Adrenal gland (tissue), 12 donors: ENCODE data around the gene SFMBT1. TPM values are rescaled to one million over a fixed set of nuclear protein-coding genes. Genes with fewer than 3 reads are reported as not detected.

Experiments used
- DNase-seq, 7 donors: peaks; one replicate each; pipeline ENCODE4 v3.0.0-alpha.2; 2019 to 2020
- H3K27ac ChIP-seq, 5 donors: fragments of 200-600 bp; sonication (generic) in 4 of 5; 1 replicate in 3 of 5; 2 replicates in 2 of 5; pipeline versions ENCODE4 v1.5.1 to v1.8.0; 2016 to 2020; ENCODE audit warnings: mild to moderate bottlenecking in 1 of 5
- H3K27me3 ChIP-seq: fragments of 200-600 bp; 2 replicates; pipeline ENCODE4 v1.8.0; 2021
- H3K36me3 ChIP-seq, 2 donors: fragments of 200-600 bp; replicated peaks in 1 of 2; 1 replicate in 1 of 2; 2 replicates in 1 of 2; pipeline versions ENCODE4 v1.5.1 to v1.8.0; 2018 to 2022
- H3K4me1 ChIP-seq, 2 donors: fragments of 200-600 bp; replicated peaks in 1 of 2; 1 replicate in 1 of 2; 2 replicates in 1 of 2; pipeline versions ENCODE4 v1.5.1 to v1.8.0; 2018 to 2021
- H3K4me3 ChIP-seq, 4 donors: fragments of 200-600 bp; sonication (generic) in 3 of 4; one replicate each; pipeline ENCODE4 v1.5.1; 2016 to 2018
- H3K9me3 ChIP-seq, 3 donors: fragments of 200-600 bp; sonication (generic) in 1 of 3; replicated peaks in 1 of 3; 1 replicate in 2 of 3; 2 replicates in 1 of 3; pipeline versions ENCODE4 v1.5.1 to v1.8.0; 2016 to 2021
- POLR2A ChIP-seq, 2 donors: fragments of 450-650 bp; IDR thresholded peaks; one replicate each; pipeline ENCODE4 v1.6.1; 2017; ENCODE audit warnings: antibody characterized with exemption in 2 of 2, mild to moderate bottlenecking in 2 of 2, moderate library complexity in 1 of 2
- WGBS, 4 donors: extraction: QIAGEN DNeasy Blood & Tissue Kit in 2 of 4; methylation state at CpG; one replicate each; pipeline versions ENCODE4 v1.1.5 to v1.1.7; 2013 to 2017; 5-methylcytosine and 5-hydroxymethylcytosine counted together
- intact Hi-C, 2 donors: fragments of 100-400 bp; cut with DNase I; formaldehyde crosslinking; loops; one replicate each; pipeline versions ENCODE4 v1.14.1 to v1.15.0; 2022 to 2023
- polyA plus RNA-seq, 3 donors: library from polyadenylated mRNA; stranded (reverse); fragments of 200-250 nt in 2 of 3; fragments of 350-450 nt in 1 of 3; fragmentation: Illumina TruSeq in 1 of 3; extraction: RNeasy Lipid Tissue Mini Kit (QIAGEN cat#74804) in 1 of 3; gene quantifications; one replicate each; pipeline ENCODE4 v1.2.3, GENCODE V29; 2013 to 2014
- total RNA-seq, 9 donors: library from RNA; depleted of rRNA in 4 of 9; stranded (reverse); fragments of >200 nt in 4 of 9; fragments of 120-200 nt in 1 of 9; fragmentation: NEBNext Ultra II Directional in 1 of 9; extraction: Animal tissue kit (Norgen Biotek cat#: 25700) in 1 of 9; gene quantifications; one replicate each; pipeline versions ENCODE4 v1.1.0 to v1.2.4, GENCODE V29; 2013 to 2023
- TF ChIP-seq, protein P1 (sequence below), 6 experiments: fragments of 450-650 bp in 4 of 6; fragments of 200-600 bp in 2 of 6; sonication (generic) in 1 of 6; IDR thresholded peaks; 1 replicate in 5 of 6; 2 replicates in 1 of 6; pipeline versions ENCODE4 v1.5.1 to v1.8.0; 2016 to 2021; ENCODE audit warnings: antibody characterized with exemption in 6 of 6, mild to moderate bottlenecking in 2 of 6, moderate library complexity in 1 of 6
- donor health status: healthy with polysubstance abuse.
- donor health status: Bipolar disorder and iron deficiency.
- donor health status: DM: yes; HTN: yes; CAD: no.
- donor health status: DM: no; HTN: no; CAD: no.
- donor health status: DM: no; HTN: no; CAD: no.
- donor health status: DM: yes; HTN: yes; CAD: no.

The SFMBT1 gene
- total and polyA plus RNA-seq, 12 donors, result 2.1 to 14.8 (median 8.3) TPM

DNA sequence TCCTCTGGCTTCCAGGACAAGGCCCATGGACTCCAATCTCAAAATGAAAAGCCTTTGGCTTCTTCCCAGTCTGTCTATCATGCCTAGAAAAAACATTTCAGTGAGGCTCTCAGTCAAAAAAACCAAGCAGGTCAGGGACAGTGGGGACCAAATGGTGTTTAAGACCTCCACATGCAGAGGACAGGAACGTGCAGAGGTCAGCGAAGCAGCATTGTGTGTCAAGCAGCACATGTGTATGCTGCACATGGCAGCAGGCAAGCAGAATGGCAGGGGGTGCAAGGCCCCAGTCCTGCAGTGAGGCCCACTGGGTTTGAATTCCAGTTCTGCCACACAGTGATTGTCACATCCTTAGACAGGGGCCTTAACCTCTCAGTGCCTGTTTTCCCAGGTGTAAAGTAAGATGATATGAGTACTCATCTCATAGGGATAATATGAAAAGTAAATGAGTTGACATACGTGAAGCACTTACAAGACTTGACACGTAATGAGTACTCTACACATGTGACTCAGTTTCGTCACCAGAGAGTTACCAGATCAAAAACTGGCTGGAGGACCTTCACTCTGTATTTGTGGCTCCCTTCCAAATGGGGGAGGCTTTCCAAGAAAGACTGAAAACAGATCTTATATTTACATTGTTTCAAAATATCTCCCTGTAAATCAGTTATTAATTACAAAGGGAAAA is 159.7 kb downstream of the SFMBT1 start:
- intact Hi-C loops, result no loop called here

GRCh38 chr3:52882377-52882776 is 163.5 kb downstream of the SFMBT1 start:
- peak in 2 of 7 donors; percentile 3 for DNase-seq
- Histone ChIP-seq H3K4me1 (no peaks in the 10 kb centered on the region), H3K9me3 (no peaks in the 10 kb centered on the region), H3K27me3 (no peaks in the 10 kb centered on the region), H3K36me3 (no peaks in the 10 kb centered on the region), H3K4me3 (no peak overlapping the region), H3K27ac (no peak overlapping the region)
- intact Hi-C loops, result no loop called here
- TF ChIP-seq, protein P1, sequence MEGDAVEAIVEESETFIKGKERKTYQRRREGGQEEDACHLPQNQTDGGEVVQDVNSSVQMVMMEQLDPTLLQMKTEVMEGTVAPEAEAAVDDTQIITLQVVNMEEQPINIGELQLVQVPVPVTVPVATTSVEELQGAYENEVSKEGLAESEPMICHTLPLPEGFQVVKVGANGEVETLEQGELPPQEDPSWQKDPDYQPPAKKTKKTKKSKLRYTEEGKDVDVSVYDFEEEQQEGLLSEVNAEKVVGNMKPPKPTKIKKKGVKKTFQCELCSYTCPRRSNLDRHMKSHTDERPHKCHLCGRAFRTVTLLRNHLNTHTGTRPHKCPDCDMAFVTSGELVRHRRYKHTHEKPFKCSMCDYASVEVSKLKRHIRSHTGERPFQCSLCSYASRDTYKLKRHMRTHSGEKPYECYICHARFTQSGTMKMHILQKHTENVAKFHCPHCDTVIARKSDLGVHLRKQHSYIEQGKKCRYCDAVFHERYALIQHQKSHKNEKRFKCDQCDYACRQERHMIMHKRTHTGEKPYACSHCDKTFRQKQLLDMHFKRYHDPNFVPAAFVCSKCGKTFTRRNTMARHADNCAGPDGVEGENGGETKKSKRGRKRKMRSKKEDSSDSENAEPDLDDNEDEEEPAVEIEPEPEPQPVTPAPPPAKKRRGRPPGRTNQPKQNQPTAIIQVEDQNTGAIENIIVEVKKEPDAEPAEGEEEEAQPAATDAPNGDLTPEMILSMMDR (IDR thresholded peaks at IDR 0.05), result no peak
- no peak for TF ChIP-seq POLR2A (IDR thresholded peaks at IDR 0.05)
- 85 to 86% (median 86%) methylated on average over 4 of the region's 4 CpGs for WGBS, 4 donors

More for the DNA sequence above, 159.7 kb downstream of the SFMBT1 start:
- H3K36me3 ChIP-seq, result no peaks in the 10 kb centered on the region
- H3K9me3 ChIP-seq, result no peaks in the 10 kb centered on the region
- no peaks in the 10 kb centered on the region for H3K27me3 ChIP-seq
- WGBS, 4 donors, result 66 to 71% (median 67%) methylated on average over 5 of the region's 5 CpGs
- H3K4me3 ChIP-seq, result no peak overlapping the region
- DNase-seq, result peak in 1 of 7 donors; percentile 28
- H3K27ac ChIP-seq, result peak overlapping the region in 1 of 5 donors; percentile 40
- H3K4me1 ChIP-seq, result peaks cover 0 to 7% of the 10 kb centered on the region in 2 donors
- TF ChIP-seq, protein P1 (IDR thresholded peaks at IDR 0.05), result no peak
- no peak for TF ChIP-seq POLR2A (IDR thresholded peaks at IDR 0.05)

DNA sequence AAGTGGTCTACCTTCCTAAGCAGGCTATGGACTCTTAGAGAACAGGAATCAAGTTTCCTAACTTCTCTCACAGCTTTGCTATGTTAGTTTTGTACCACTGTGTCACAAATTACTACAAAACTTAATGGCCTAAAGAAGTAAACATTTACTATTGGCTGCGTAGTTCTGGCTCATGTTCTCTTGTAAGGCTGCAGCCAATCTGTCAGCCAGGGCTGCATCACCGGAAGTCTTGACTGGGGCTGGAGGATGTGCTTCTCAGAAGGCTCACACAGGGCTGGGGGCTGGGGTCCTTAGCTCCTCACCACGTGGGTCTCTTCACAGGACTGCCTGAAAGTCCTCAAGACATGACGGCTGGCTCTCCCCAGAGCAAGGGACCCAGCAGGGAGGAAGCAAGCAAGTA is 164.0 kb downstream of the SFMBT1 start:
- H3K4me3 ChIP-seq, result no peak overlapping the region
- peak in 2 of 7 donors; percentile 16 to 33 for DNase-seq
- WGBS, 4 donors, result 84 to 94% (median 92%) methylated on average over 4 of the region's 4 CpGs
- H3K36me3 ChIP-seq, result no peaks in the 10 kb centered on the region
- no peaks in the 10 kb centered on the region for H3K4me1 ChIP-seq
- H3K27ac ChIP-seq, result no peak overlapping the region
- H3K27me3 ChIP-seq, result no peaks in the 10 kb centered on the region
- TF ChIP-seq, protein P1 (IDR thresholded peaks at IDR 0.05), result no peak
- no peak for TF ChIP-seq POLR2A (IDR thresholded peaks at IDR 0.05)
- H3K9me3 ChIP-seq, result no peaks in the 10 kb centered on the region
- intact Hi-C loops, result no loop called here

DNA sequence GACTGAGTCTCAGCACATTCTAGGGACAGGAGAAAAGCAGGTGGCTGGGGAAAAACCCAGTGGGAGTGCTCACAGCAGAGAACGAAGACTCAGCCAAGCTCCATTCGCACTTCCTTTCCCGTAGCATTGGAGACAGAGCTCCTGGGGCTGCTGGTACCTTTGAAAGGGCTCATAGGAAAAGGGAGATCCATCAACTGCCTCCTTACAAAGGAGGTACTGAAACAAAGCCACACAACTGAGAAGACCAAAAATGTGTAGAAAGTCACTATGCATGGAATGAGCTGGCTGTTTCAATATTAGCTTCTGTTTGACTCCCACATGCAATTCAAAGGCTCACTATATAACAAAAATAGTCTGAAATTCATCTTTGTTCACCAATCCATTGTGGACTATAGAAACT is 165.4 kb downstream of the SFMBT1 start:
- no peak for DNase-seq
- 88 to 92% (median 89%) methylated on average over 3 of the region's 3 CpGs for WGBS, 4 donors

More for the DNA sequence above, 165.4 kb downstream of the SFMBT1 start:
- no peak overlapping the region for H3K27ac ChIP-seq
- H3K36me3 ChIP-seq, result no peaks in the 10 kb centered on the region
- TF ChIP-seq, protein P1 (IDR thresholded peaks at IDR 0.05), result no peak
- TF ChIP-seq POLR2A (IDR thresholded peaks at IDR 0.05), result no peak
- intact Hi-C loops, result no loop called here
- no peaks in the 10 kb centered on the region for H3K27me3 ChIP-seq
- peaks cover 0 to 1% of the 10 kb centered on the region in 2 donors for H3K4me1 ChIP-seq
- no peak overlapping the region for H3K4me3 ChIP-seq
- no peaks in the 10 kb centered on the region for H3K9me3 ChIP-seq
